Measurements from ENCODE around the gene SMOC1.

SMOC1 gene

DNA sequence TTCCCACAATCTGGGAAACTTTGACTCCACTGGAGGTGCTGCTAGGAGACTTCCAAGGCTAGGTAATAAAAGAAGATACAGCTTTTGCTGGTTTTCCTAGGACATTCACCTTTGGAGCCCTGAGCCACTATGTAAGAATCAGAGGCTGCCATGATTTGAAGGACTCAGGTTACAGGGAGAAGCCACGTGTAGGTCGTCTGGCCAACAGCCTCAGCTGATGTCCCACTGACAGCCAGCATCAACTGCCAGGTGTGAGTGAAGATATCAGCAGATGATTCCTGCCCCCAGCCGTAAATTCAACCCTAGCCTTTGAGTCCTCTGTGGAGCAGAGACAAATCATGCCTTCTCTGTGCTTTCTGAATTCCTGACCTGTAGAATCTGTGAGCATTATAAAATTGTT, 27.0 kb downstream of the SMOC1 start:
- TF ChIP-seq, protein P1, sequence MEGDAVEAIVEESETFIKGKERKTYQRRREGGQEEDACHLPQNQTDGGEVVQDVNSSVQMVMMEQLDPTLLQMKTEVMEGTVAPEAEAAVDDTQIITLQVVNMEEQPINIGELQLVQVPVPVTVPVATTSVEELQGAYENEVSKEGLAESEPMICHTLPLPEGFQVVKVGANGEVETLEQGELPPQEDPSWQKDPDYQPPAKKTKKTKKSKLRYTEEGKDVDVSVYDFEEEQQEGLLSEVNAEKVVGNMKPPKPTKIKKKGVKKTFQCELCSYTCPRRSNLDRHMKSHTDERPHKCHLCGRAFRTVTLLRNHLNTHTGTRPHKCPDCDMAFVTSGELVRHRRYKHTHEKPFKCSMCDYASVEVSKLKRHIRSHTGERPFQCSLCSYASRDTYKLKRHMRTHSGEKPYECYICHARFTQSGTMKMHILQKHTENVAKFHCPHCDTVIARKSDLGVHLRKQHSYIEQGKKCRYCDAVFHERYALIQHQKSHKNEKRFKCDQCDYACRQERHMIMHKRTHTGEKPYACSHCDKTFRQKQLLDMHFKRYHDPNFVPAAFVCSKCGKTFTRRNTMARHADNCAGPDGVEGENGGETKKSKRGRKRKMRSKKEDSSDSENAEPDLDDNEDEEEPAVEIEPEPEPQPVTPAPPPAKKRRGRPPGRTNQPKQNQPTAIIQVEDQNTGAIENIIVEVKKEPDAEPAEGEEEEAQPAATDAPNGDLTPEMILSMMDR (IDR thresholded peaks at IDR 0.05), result no peak
- Mint-ChIP-seq H3K4me1 (peaks cover 11% of the 10 kb centered on the region), H3K27me3 (ENCODE audit: low read depth, poor library complexity) (peaks cover 2% of the 10 kb centered on the region), H3K27ac (no peak overlapping the region), H3K9me3 (peaks cover 21% of the 10 kb centered on the region), H3K36me3 (ENCODE audit: low read depth) (peaks cover 30% of the 10 kb centered on the region), H3K4me3 (no peak overlapping the region)
- DNase-seq, result no peak

GRCh38 chr14:69909826-69910550, 30.8 kb downstream of the SMOC1 start:
- Mint-ChIP-seq H3K4me1 (peaks cover 15% of the 10 kb centered on the region), H3K9me3 (peaks cover 7% of the 10 kb centered on the region), H3K4me3 (no peak overlapping the region), H3K36me3 (ENCODE audit: low read depth) (peaks cover 19% of the 10 kb centered on the region), H3K27me3 (ENCODE audit: low read depth, poor library complexity) (peaks cover 4% of the 10 kb centered on the region), H3K27ac (no peak overlapping the region)
- no peak for DNase-seq
- TF ChIP-seq, protein P1 (IDR thresholded peaks at IDR 0.05), result no peak

DNA sequence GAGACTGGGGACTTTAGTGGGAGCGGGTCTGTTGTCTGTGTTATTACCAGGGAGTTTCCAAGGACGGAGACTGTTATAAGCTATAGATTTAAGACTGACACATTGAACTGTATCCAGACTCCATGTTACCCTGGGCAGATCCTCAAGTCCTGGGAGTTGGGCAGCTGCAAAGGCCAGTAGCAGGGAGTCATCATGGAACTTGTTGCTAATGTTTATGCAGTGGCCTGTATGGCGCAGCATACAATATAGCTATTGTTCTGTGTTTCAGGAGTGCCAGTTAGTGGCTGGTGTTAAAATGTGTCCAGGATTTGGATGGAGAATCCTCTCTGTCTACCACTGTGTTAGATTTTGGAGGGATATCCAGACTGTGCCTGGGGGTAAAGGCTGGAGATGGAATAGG, 31.7 kb downstream of the SMOC1 start:
- Mint-ChIP-seq H3K4me1 (peaks cover 24% of the 10 kb centered on the region), H3K4me3 (no peak overlapping the region), H3K9me3 (peaks cover 7% of the 10 kb centered on the region), H3K27me3 (ENCODE audit: low read depth, poor library complexity) (peaks cover 4% of the 10 kb centered on the region), H3K27ac (no peak overlapping the region), H3K36me3 (ENCODE audit: low read depth) (peaks cover 28% of the 10 kb centered on the region)
- DNase-seq, result no peak
- TF ChIP-seq, protein P1 (IDR thresholded peaks at IDR 0.05), result no peak

DNA sequence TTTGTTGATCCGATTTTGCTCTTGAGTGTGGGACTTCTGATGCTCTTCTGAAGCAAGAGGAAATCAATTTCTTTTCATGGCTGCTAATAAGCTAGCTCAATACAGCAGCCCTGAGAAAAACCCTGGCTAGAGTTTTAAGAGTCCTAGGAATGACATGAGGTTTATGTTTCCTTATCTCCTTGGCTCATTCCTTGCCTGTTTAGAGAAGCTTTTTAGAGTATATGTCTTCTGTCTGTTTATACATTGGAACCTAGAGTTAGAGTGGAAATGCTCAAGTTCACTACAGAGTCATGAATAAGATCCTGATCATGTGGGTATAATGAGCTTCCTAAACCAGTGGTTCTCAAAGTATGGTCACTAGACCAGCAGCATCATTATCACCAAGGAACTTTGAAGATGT, 34.5 kb downstream of the SMOC1 start:
- H3K27ac Mint-ChIP-seq, result no peak overlapping the region
- no peak overlapping the region for H3K4me3 Mint-ChIP-seq
- no peak for DNase-seq
- H3K27me3 Mint-ChIP-seq (ENCODE audit: low read depth, poor library complexity), result peaks cover 4% of the 10 kb centered on the region
- peaks cover 36% of the 10 kb centered on the region for H3K4me1 Mint-ChIP-seq
- peaks cover 7% of the 10 kb centered on the region for H3K9me3 Mint-ChIP-seq
- TF ChIP-seq, protein P1 (IDR thresholded peaks at IDR 0.05), result no peak
- H3K36me3 Mint-ChIP-seq (ENCODE audit: low read depth), result peaks cover 38% of the 10 kb centered on the region

DNA sequence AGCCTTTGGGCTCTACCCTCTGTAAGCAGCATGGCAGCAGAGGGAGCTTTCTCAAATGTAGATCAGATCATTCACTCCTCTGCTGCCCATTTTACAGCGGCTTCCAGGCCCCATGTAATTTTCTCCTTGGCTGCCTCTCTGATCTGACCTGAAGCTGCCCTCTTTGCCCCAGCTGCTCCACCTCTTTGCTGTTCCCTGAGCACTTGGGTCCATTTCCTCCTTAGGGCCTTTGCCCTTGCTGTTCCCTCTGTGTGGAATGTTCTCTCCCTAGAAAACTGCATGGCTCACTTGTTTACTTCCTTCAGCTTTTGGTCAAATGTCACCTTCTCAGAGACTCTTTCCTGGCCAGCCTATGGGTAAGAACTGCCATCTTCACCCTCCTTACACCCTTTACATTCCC, 37.2 kb downstream of the SMOC1 start:
- Mint-ChIP-seq H3K9me3 (no peaks in the 10 kb centered on the region), H3K27me3 (ENCODE audit: low read depth, poor library complexity) (peaks cover 4% of the 10 kb centered on the region), H3K27ac (peak overlapping the region; percentile 14), H3K4me1 (peaks cover 45% of the 10 kb centered on the region), H3K4me3 (no peak overlapping the region), H3K36me3 (ENCODE audit: low read depth) (peaks cover 21% of the 10 kb centered on the region)
- TF ChIP-seq, protein P1 (IDR thresholded peaks at IDR 0.05), result no peak
- DNase-seq, result no peak

DNA sequence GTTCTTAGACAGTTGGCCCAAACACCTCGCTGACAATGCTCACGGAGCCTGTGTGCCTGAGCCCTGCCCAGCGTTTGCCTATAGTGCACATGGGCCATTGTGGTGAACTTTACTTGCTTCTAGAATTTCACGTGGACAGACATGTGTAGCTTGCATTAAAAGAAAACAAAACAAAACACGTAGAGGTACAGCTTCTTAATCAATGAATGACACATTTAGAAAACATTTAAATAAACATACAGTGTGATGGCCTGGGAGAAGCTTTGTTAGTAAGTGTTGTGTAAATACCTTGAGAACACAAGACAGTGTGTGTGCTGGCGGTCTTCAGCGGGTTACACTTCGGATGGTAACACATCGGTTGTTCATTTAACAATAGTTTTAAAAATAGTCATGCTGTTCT, 38.1 kb downstream of the SMOC1 start:
- peaks cover 4% of the 10 kb centered on the region for H3K27me3 Mint-ChIP-seq (ENCODE audit: low read depth, poor library complexity)
- no peak for DNase-seq
- TF ChIP-seq, protein P1 (IDR thresholded peaks at IDR 0.05), result no peak
- H3K4me3 Mint-ChIP-seq, result no peak overlapping the region
- H3K4me1 Mint-ChIP-seq, result peaks cover 54% of the 10 kb centered on the region
- H3K36me3 Mint-ChIP-seq (ENCODE audit: low read depth), result peaks cover 20% of the 10 kb centered on the region
- H3K9me3 Mint-ChIP-seq, result no peaks in the 10 kb centered on the region
- no peak overlapping the region for H3K27ac Mint-ChIP-seq
